Fibroblast of lung (primary cell): ENCODE results near the gene CEP85. TPM values are rescaled to one million over a fixed set of nuclear protein-coding genes. Genes with fewer than 3 reads are reported as not detected.

Experiments used
- DNase-seq, 2 donors: peaks; one replicate each; pipeline versions ENCODE4 v3.0.0 to v3.0.0-alpha.2; 2010; ENCODE audit warnings: low read depth in 2 of 2
- H2AFZ ChIP-seq: 2 replicates; pipeline ENCODE4 v1.5.1; 2012; ENCODE audit warnings: low read length, control low read depth, inconsistent platforms
- H3K27ac ChIP-seq: 2 replicates; pipeline ENCODE4 v1.5.1; 2011; ENCODE audit warnings: low read length, control low read depth; ENCODE audit not compliant: insufficient read depth
- H3K27me3 ChIP-seq: 2 replicates; pipeline ENCODE4 v1.5.1; 2011; ENCODE audit warnings: mild to moderate bottlenecking, low read length; ENCODE audit not compliant: control insufficient read depth, insufficient read depth
- H3K36me3 ChIP-seq: 2 replicates; pipeline ENCODE4 v1.5.1; 2011; ENCODE audit warnings: low read length; ENCODE audit not compliant: control insufficient read depth, insufficient read depth
- H3K4me1 ChIP-seq: 2 replicates; pipeline ENCODE4 v1.5.1; 2011; ENCODE audit warnings: low read length; ENCODE audit not compliant: control insufficient read depth, insufficient read depth; ENCODE audit errors: extremely low read depth
- H3K4me2 ChIP-seq: 2 replicates; pipeline ENCODE4 v1.5.1; 2011; ENCODE audit warnings: low read length, control low read depth; ENCODE audit not compliant: insufficient read depth; ENCODE audit errors: extremely low read depth
- H3K4me3 ChIP-seq, 4 experiments: fragments of 200-600 bp in 1 of 4; sonication (generic) in 1 of 4; replicated peaks in 1 of 4; 2 replicates each; pipeline ENCODE4 v1.5.1; 2011 to 2016; ENCODE audit warnings: low read length in 4 of 4, low read depth in 3 of 4, mild to moderate bottlenecking in 3 of 4, control low read depth in 2 of 4, inconsistent platforms in 1 of 4, mixed read lengths in 1 of 4; ENCODE audit not compliant: insufficient read depth in 1 of 4; ENCODE audit errors: control extremely low read depth in 1 of 4
- H3K79me2 ChIP-seq: 2 replicates; pipeline ENCODE4 v1.5.1; 2012; ENCODE audit warnings: mild to moderate bottlenecking, low read length, inconsistent platforms; ENCODE audit not compliant: control insufficient read depth, insufficient read depth
- H3K9ac ChIP-seq: 2 replicates; pipeline ENCODE4 v1.5.1; 2011; ENCODE audit warnings: mild to moderate bottlenecking, low read length, control low read depth; ENCODE audit not compliant: insufficient read depth
- H3K9me3 ChIP-seq: 2 replicates; pipeline ENCODE4 v1.5.1; 2012; ENCODE audit warnings: low read depth, low read length; ENCODE audit not compliant: control insufficient read depth, insufficient read depth
- H4K20me1 ChIP-seq: 2 replicates; pipeline ENCODE4 v1.5.1; 2011; ENCODE audit warnings: low read length; ENCODE audit not compliant: control insufficient read depth, insufficient read depth; ENCODE audit errors: extremely low read depth
- CTCF ChIP-seq, 2 donors: IDR thresholded peaks in 1 of 2; conservative IDR thresholded peaks in 1 of 2; 1 replicate in 1 of 2; 2 replicates in 1 of 2; pipeline ENCODE4 v1.5.1; 2011 to 2012; ENCODE audit warnings: low read length in 2 of 2, control low read depth in 1 of 2, inconsistent platforms in 1 of 2, low read depth in 1 of 2, mild to moderate bottlenecking in 1 of 2
- EZH2 ChIP-seq: IDR thresholded peaks from 2 replicates; pipeline ENCODE4 v1.5.1; 2012; ENCODE audit warnings: low read length, control low read depth, mild to moderate bottlenecking; ENCODE audit errors: missing control alignments
- polyA plus RNA-seq, 2 donors: library from polyadenylated mRNA; depleted of rRNA in 1 of 2; stranded (reverse) in 1 of 2; unstranded in 1 of 2; fragments of >200 nt; gene quantifications; 2 replicates each; pipeline ENCODE4 v1.2.1, GENCODE V29; 2011 to 2012; ENCODE audit warnings: missing spikeins in 1 of 2
- total RNA-seq: library from RNA; depleted of rRNA; stranded (reverse); fragments of >200 nt; gene quantifications from 2 replicates; pipeline ENCODE4 v1.2.1, GENCODE V29; 2014

The CEP85 gene
- total and polyA plus RNA-seq, 2 donors (not counting 1 experiment from before 2014, with no cell fraction given): 4.7 to 6.9 TPM

- Histone ChIP-seq H3K9me3 (no peaks in the 10 kb centered on the region), H3K27ac (no peak overlapping the region), H3K27me3 (no peaks in the 10 kb centered on the region), H3K36me3 (no peaks in the 10 kb centered on the region), H3K9ac (no peak overlapping the region), H4K20me1 (no peaks in the 10 kb centered on the region), H3K4me2 (no peak overlapping the region), H2AFZ (no peak overlapping the region), H3K79me2 (no peaks in the 10 kb centered on the region), H3K4me3 (no peak overlapping the region), H3K4me1 (peaks cover 3% of the 10 kb centered on the region)
- no peak for TF ChIP-seq CTCF (conservative IDR thresholded peaks at IDR 0.05 in 1 of 2, IDR thresholded peaks at IDR 0.05 in 1 of 2; ENCODE audit: low read depth in 1 of 2, low read length in 2 of 2)
- TF ChIP-seq EZH2: no peak
- no peak for DNase-seq
These were observed 61.5 kb downstream of the CEP85 start for GRCh38 chr1:26295194-26296138.

GRCh38 chr1:26296340-26297056 is 62.5 kb downstream of the CEP85 start:
- no peak overlapping the region for H3K27ac ChIP-seq
- no peak overlapping the region for H3K4me2 ChIP-seq
- TF ChIP-seq EZH2: no peak
- no peak for TF ChIP-seq CTCF (conservative IDR thresholded peaks at IDR 0.05 in 1 of 2, IDR thresholded peaks at IDR 0.05 in 1 of 2; ENCODE audit: low read depth in 1 of 2, low read length in 2 of 2)
- H3K27me3 ChIP-seq: no peaks in the 10 kb centered on the region
- H3K4me3 ChIP-seq: no peak overlapping the region
- H2AFZ ChIP-seq: no peak overlapping the region
- H3K79me2 ChIP-seq: no peaks in the 10 kb centered on the region
- no peaks in the 10 kb centered on the region for H3K9me3 ChIP-seq
- no peak overlapping the region for H3K9ac ChIP-seq
- DNase-seq: no peak
- H3K36me3 ChIP-seq: no peaks in the 10 kb centered on the region
- no peaks in the 10 kb centered on the region for H4K20me1 ChIP-seq
- H3K4me1 ChIP-seq: peaks cover 3% of the 10 kb centered on the region

GRCh38 chr1:26297057-26297790 is 63.2 kb downstream of the CEP85 start:
- Histone ChIP-seq H3K27ac (no peak overlapping the region), H3K79me2 (no peaks in the 10 kb centered on the region), H3K4me3 (no peak overlapping the region), H3K36me3 (no peaks in the 10 kb centered on the region), H2AFZ (no peak overlapping the region), H3K4me1 (peaks cover 6% of the 10 kb centered on the region), H3K4me2 (no peak overlapping the region), H3K27me3 (no peaks in the 10 kb centered on the region), H4K20me1 (no peaks in the 10 kb centered on the region), H3K9me3 (no peaks in the 10 kb centered on the region), H3K9ac (no peak overlapping the region)
- TF ChIP-seq CTCF (conservative IDR thresholded peaks at IDR 0.05 in 1 of 2, IDR thresholded peaks at IDR 0.05 in 1 of 2; ENCODE audit: low read depth in 1 of 2, low read length in 2 of 2) (no peak), EZH2 (no peak)
- DNase-seq: no peak
